HUES64 (cell line): ENCODE data around the gene CTDSP2.

Experiments used
- H3K27ac ChIP-seq: 2 replicates; pipeline ENCODE4 v1.7.0; 2013; ENCODE audit warnings: low read depth, low read length, inconsistent platforms
- H3K27me3 ChIP-seq: 2 replicates; pipeline ENCODE4 v1.6.1; 2013; ENCODE audit warnings: mild to moderate bottlenecking, low read length; ENCODE audit not compliant: insufficient read depth
- H3K36me3 ChIP-seq: 2 replicates; pipeline ENCODE4 v1.6.1; 2013; ENCODE audit warnings: mild to moderate bottlenecking, low read length; ENCODE audit not compliant: insufficient read depth
- H3K4me1 ChIP-seq: 2 replicates; pipeline ENCODE4 v1.6.1; 2013; ENCODE audit warnings: mild to moderate bottlenecking, low read length, moderate library complexity; ENCODE audit not compliant: insufficient read depth
- H3K4me3 ChIP-seq: 2 replicates; pipeline ENCODE4 v1.5.1; 2013; ENCODE audit warnings: mild to moderate bottlenecking, low read length, moderate library complexity
- H3K9ac ChIP-seq: 2 replicates; pipeline ENCODE4 v1.6.1; 2013; ENCODE audit warnings: mild to moderate bottlenecking, low read depth, low read length
- H3K9me3 ChIP-seq: 2 replicates; pipeline ENCODE4 v1.6.1; 2013; ENCODE audit warnings: low read depth, low read length; ENCODE audit not compliant: insufficient read depth
- WGBS: fragments of 150-250, 120-280 bp; methylation state at CpG from one replicate; pipeline ENCODE4 v1.1.7; 2013; ENCODE audit warnings: missing lambda C conversion rate; 5-methylcytosine and 5-hydroxymethylcytosine counted together

CTDSP2 gene

DNA sequence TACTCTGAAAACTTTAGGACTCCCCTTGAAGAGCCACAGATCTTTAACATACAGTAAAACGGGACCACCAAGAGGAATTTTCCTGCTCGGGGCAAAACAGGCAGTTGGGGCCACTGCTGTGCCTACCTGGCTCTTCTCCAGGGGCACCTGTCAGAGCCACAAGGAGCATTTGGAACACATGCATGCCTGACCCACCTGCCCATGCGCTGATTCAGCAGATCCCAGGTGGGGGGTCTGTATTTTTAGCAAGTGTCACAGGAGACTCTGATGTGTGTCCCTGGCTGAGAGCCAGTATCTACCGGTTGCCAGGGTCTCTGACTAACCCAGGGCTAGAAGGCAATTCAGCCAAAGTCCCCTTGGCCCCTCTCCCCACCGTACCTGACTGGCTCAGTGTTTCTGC lies 6.5 kb downstream of the CTDSP2 start:
- Histone ChIP-seq H3K9ac (no peak overlapping the region), H3K9me3 (no peaks in the 10 kb centered on the region), H3K36me3 (no peaks in the 10 kb centered on the region), H3K27me3 (no peaks in the 10 kb centered on the region), H3K27ac (no peak overlapping the region), H3K4me3 (no peak overlapping the region), H3K4me1 (peaks cover 82% of the 10 kb centered on the region)
- WGBS, result 84% methylated on average over 5 of the region's 5 CpGs

DNA sequence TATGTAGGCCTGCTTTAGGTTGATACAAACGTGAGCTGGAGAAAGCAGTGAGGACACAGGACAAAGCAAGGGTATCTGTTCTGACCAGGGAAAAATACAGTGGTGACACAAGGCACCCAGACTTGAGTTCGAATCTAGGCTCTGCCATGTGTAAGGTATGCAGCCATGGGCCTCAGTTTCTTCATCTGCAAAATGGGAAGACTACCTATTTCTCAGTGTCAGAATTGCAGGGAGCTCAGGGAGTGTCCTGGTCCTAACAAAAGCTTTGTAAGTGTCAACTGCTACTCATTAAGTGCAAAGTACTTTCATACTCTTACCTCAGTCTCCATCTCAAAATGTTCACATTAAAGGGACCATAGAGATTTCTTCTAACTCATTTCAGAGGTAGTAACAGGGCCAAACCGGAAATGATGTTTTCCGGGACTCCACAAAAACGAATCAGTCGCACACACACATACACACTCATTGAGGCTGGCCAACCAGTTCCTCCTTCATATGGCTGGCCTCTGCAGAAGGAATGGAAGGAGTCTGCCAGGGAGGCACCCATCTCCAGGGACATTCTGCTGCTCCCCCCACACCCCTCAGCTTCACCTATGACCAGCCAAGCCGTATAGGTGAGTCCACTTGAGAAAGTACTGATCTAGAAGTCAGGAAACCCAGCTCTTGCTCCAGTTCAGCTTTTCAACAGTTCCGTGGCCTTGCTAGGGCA lies 7.8 kb downstream of the CTDSP2 start:
- Histone ChIP-seq H3K27ac (no peak overlapping the region), H3K27me3 (no peaks in the 10 kb centered on the region), H3K36me3 (no peaks in the 10 kb centered on the region), H3K4me1 (peaks cover 78% of the 10 kb centered on the region), H3K4me3 (no peak overlapping the region), H3K9ac (no peak overlapping the region), H3K9me3 (no peaks in the 10 kb centered on the region)
- 91% methylated on average over 8 of the region's 8 CpGs for WGBS

DNA sequence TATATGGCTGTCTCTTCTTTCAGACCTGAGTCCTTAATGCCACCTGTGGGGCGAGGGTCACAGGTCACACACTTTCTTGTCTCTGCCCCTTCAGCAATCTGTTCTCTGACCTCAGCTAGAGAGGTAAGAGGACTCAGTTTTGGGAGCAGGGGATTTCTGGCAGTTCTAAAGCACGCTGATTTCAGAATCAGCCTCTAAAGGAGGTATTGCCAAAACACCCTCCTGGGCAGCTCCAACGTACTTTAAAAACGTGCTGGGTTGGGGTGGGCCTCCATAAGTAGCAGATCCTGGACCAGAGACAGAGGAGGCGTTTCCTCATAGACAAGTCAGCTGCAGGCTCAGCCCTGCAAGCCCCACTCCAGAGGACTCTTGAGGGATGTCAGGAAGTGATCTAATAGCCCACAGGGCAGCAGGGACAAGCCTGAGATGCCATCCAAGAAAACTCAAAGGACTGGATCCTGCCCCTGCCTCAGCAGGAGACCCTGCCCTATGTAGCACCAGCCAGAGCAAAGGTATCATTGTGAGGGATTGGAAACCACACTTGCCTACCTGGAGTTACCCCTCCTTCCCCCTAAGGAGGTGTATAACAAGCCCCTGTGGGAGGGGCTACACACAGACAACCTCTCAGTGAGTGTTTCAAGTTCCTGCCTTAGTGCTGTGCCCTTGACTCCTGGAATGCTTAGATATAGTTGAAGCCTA lies 8.5 kb downstream of the CTDSP2 start:
- Histone ChIP-seq H3K27me3 (no peaks in the 10 kb centered on the region), H3K27ac (peak overlapping the region; percentile 14; the same call in 1 of the 2 replicates), H3K4me1 (peaks cover 78% of the 10 kb centered on the region), H3K4me3 (no peak overlapping the region), H3K9ac (no peak overlapping the region), H3K9me3 (no peaks in the 10 kb centered on the region), H3K36me3 (no peaks in the 10 kb centered on the region)
- 50% methylated on average over 5 of the region's 5 CpGs for WGBS

DNA sequence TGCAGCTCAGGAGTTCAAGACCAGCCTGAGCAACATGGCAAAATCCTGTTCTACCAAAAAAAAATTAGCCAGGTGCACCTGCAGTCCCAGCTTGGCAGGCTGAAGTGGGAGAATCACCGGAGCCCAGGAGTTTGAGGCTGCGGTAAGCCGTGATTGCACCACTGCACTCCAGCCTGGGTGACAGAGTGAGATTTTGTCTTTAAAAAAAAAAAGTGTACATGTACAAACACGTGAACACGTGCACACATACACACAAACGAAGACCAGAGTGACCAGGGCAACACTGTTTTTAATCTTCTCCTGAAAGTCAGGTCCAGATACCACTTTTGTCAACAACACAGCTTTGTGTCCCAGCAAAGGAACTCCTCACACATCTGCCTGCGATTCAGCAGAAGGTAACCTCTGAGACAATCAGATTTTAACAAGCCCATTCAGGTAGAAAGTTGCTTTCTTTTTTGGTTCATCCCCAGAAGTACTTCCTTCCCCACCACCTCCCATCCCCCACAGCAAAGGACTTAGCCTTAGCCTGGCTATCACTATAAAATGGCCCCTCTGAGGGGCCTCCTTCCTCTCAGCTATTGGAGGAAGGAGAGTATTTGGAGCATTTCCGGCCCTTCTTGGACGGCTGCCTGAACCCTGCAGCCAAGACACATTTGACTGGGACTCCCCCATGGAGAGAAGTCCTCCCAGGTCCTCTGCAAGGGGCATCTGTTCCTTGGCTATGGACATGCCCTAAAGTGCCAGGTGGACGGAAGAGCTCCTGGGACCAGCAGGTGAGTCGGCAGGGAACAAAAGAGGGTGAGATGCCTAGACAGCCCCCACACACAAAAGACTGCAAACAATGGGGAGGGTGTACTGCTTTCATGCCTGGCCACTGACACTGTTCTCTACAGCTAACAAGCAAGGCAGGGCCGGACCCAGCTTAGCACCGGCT lies 9.8 kb downstream of the CTDSP2 start:
- no peaks in the 10 kb centered on the region for H3K27me3 ChIP-seq
- H3K9me3 ChIP-seq, result no peaks in the 10 kb centered on the region
- 57% methylated on average over 13 of the region's 13 CpGs for WGBS
- H3K27ac ChIP-seq, result peak overlapping the region; percentile 63
- peaks cover 69% of the 10 kb centered on the region for H3K4me1 ChIP-seq
- peak overlapping the region; percentile 28 for H3K4me3 ChIP-seq
- H3K9ac ChIP-seq, result peak overlapping the region; percentile 27
- H3K36me3 ChIP-seq, result no peaks in the 10 kb centered on the region

DNA sequence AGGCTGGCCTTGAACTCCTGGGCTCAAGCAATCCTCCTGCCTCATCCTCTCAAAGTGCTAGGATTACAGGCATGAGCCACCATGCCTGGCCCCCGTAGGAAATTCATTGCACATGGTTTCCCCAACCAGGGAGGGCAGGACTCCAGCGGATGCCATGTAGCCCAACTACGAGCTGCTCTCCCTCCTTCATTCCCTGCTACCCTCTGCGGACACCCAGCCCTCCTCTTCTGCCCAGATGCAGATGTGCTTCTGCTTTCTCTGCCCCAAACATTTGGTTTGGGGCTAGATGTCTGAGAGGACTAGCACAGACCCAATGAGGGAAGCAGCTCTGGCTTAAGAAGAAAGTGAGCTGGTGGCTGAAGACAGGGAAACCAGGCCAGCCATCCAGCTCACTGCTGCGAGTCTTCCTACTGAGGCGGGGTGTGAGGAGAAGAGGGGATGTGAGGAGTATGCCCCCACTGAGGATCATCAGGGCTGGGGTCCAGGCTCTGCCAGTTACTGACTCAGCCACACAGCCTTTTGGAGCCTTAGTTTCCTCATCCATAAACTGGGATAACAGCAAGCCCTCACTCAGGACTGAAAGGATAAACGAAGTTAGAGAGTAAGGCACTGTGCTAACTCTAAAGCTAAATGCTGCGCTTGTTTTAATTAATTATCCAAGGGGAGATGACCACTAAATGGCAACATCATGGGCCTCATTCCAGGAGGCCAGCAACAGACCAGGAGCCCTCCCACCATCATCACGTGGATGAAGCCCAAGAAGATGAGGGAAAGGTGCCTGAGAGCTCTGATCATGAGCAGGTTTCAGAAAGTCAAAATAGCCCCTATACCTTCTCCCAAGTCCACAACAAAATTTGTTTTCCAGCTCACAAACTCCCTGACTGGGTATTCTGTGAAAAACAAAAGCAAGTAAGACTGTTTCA lies 10.9 kb downstream of the CTDSP2 start:
- Histone ChIP-seq H3K4me3 (no peak overlapping the region), H3K9me3 (no peaks in the 10 kb centered on the region), H3K27me3 (no peaks in the 10 kb centered on the region), H3K27ac (0 out of 2 replicates have a peak overlapping the region, but pooled peaks have one; percentile 63), H3K36me3 (no peaks in the 10 kb centered on the region), H3K9ac (no peak overlapping the region; the same call in 1 of the 2 replicates), H3K4me1 (peaks cover 58% of the 10 kb centered on the region)
- WGBS, result 89% methylated on average over 9 of the region's 9 CpGs

DNA sequence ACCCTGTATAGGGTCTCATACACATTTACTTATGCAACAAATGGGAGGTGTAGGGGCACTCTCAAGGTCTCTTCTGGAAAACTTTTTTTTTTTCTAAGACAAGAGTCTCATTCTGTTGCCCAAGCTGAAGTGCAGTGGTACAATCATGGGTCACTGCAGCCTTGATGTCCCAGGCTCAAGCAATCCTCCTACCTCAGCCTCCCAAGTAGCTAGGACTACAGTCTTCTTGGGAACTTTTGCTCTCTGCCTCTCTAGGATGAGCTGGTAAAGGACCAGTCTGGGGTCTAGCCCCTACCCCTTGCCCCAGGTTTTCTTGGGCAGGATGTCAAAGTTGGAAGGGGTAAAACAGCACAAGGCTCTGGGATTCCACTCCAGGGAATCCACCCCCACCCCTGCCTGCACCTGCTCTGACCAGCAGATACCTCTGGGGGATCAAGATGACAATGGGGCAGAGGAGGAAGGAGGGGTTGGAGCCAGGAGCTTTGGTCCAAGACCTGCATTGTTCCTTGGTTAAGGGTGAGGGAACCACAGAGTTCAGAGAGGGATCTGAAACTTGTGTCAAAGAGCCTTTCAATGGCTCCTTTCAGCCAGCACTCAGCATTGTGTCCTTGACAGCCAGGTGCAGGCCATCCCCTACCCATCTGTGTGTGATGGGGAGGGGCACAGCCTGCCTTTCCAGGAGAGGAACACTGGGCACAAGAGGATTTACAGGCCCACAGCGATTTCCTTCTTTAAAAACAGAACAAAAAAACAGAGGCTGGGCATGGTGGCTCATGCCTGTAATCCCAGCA lies 12.2 kb downstream of the CTDSP2 start:
- H3K4me3 ChIP-seq, result no peak overlapping the region
- H3K4me1 ChIP-seq, result peaks cover 51% of the 10 kb centered on the region
- H3K9ac ChIP-seq, result no peak overlapping the region
- no peaks in the 10 kb centered on the region for H3K9me3 ChIP-seq
- H3K27ac ChIP-seq, result peak overlapping the region; percentile 10; the same call in 1 of the 2 replicates
- 0% methylated on average over 1 of the region's 1 CpG for WGBS
- H3K36me3 ChIP-seq, result peaks cover 5% of the 10 kb centered on the region
- H3K27me3 ChIP-seq, result no peaks in the 10 kb centered on the region

DNA sequence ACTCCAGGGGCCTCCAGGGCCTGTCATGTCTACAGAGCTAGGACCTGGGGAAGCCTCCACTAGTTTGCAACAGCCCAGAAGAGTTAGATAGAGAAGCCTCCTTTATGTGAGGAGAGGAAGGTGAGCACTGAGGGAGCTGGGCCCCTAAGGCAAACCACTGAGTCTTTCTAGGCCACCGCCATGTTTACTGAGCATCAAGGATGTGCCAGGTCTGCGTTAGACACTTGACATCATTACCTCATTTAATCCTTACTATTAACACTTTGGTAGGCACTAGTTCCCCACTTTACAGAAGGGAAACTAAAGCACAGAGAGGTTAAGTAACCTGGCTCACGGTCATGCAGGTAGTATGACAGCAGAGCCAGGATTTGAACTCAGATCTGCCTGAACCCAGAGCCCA lies 12.9 kb downstream of the CTDSP2 start:
- H3K4me3 ChIP-seq, result no peak overlapping the region
- no peaks in the 10 kb centered on the region for H3K9me3 ChIP-seq
- peaks cover 48% of the 10 kb centered on the region for H3K4me1 ChIP-seq
- WGBS, result 95% methylated on average over 3 of the region's 3 CpGs
- no peak overlapping the region; the same call in 1 of the 2 replicates for H3K27ac ChIP-seq
- H3K27me3 ChIP-seq, result no peaks in the 10 kb centered on the region
- no peak overlapping the region for H3K9ac ChIP-seq
- H3K36me3 ChIP-seq, result peaks cover 11% of the 10 kb centered on the region

DNA sequence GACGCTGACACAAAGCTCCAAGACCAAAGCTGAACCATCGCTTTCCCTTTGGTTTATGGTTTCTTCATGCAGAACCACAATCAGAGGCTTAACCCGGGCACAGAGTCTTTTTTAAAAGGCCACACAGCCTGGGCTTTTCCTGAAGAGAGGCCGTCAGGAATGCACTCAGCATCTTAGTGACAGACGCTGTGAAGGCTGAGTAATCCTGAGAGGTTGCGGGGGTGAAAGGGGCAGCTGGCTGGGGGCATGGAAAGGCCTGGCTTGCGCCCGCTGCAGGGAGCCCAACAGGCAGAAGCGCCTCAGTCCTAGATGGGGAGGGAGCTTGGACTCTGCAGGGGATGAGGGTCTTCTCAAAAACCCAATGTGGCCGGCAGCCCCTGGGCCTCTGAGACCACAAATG lies 13.6 kb downstream of the CTDSP2 start:
- Histone ChIP-seq H3K4me3 (no peak overlapping the region), H3K27ac (no peak overlapping the region; the same call in 1 of the 2 replicates), H3K9me3 (no peaks in the 10 kb centered on the region), H3K27me3 (no peaks in the 10 kb centered on the region), H3K4me1 (peaks cover 41% of the 10 kb centered on the region), H3K36me3 (peaks cover 17% of the 10 kb centered on the region), H3K9ac (no peak overlapping the region)
- 53% methylated on average over 10 of the region's 10 CpGs for WGBS

DNA sequence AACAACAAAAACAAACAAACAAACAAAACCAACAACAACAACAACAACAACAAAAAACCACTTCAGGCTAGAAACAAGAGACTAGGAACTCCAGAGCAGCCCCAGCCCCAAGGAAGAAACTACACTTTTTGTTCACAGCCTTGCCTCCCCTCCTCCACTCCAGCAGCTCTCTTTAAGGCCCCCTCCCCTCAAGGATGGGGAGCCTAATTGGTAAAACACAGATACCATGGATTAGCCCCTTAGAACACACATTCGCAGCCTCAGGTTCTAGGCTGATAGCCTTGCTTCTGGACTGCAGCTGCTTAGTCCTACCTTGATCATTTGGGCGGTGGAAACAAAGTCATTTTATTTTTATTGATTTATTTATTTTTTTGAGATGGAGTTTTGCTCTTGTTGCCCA lies 16.1 kb downstream of the CTDSP2 start:
- Histone ChIP-seq H3K27ac (no peak overlapping the region), H3K4me3 (no peak overlapping the region), H3K4me1 (peaks cover 17% of the 10 kb centered on the region), H3K9me3 (no peaks in the 10 kb centered on the region), H3K9ac (no peak overlapping the region), H3K36me3 (peaks cover 43% of the 10 kb centered on the region), H3K27me3 (no peaks in the 10 kb centered on the region)
- 99% methylated on average over 2 of the region's 2 CpGs for WGBS
